Measurements from ENCODE around the gene TMEM163. TPM values are rescaled to one million over a fixed set of nuclear protein-coding genes. Genes with fewer than 3 reads are reported as not detected.

The TMEM163 gene
- total RNA-seq, 2 experiments from 2014 or later, result 0.51 TPM; not detected in 1

- BruUV-seq (replicated peaks), result no TSS peak
- Histone ChIP-seq H2AFZ (ENCODE audit: low read length) (no peak overlapping the region), H3K36me3 (ENCODE audit: insufficient read depth, low read length) (no peaks in the 10 kb centered on the region), H3K4me2 (ENCODE audit: low read length) (no peak overlapping the region), H3K27ac (ENCODE audit: low read depth, low read length, poor library complexity, severe bottlenecking) (no peak overlapping the region), H3K4me3 (ENCODE audit: low read depth, low read length, poor library complexity, severe bottlenecking) (no peak overlapping the region), H3K9me2 (ENCODE audit: insufficient read depth, low read length) (no peaks in the 10 kb centered on the region), H3K79me2 (ENCODE audit: insufficient read depth, low read depth, low read length) (no peaks in the 10 kb centered on the region), H4K20me1 (ENCODE audit: insufficient read depth, low read length) (no peaks in the 10 kb centered on the region), H3K9me3 (ENCODE audit: low read length) (no peaks in the 10 kb centered on the region), H3K4me1 (ENCODE audit: insufficient read depth, low read length, poor library complexity, severe bottlenecking) (no peaks in the 10 kb centered on the region)
- DNase-seq (ENCODE audit: low spot score), result no peak
- ChIA-PET POLR2A (no interaction called here), CTCF (ENCODE audit: unreplicated experiment) (no interaction called here)
- intact Hi-C loops (cut with micrococcal nuclease; ENCODE audit: unreplicated experiment), result no loop called here
- no peak for TF ChIP-seq EZH2phosphoT487 (IDR thresholded peaks at IDR 0.05; ENCODE audit: borderline replicate concordance, low read depth, low read length)
- TF ChIP-seq CTCF (conservative IDR thresholded peaks at IDR 0.05; ENCODE audit: low read length), result no peak
Observed at GRCh38 chr2:134603966-134604365, 114.8 kb downstream of the TMEM163 start.

GRCh38 chr2:134602666-134603065 is 116.1 kb downstream of the TMEM163 start:
- Histone ChIP-seq H3K4me3 (ENCODE audit: low read depth, low read length, poor library complexity, severe bottlenecking) (no peak overlapping the region), H3K79me2 (ENCODE audit: insufficient read depth, low read depth, low read length) (no peaks in the 10 kb centered on the region), H3K9me2 (ENCODE audit: insufficient read depth, low read length) (no peaks in the 10 kb centered on the region), H3K4me2 (ENCODE audit: low read length) (no peak overlapping the region), H3K27ac (ENCODE audit: low read depth, low read length, poor library complexity, severe bottlenecking) (no peak overlapping the region), H3K4me1 (ENCODE audit: insufficient read depth, low read length, poor library complexity, severe bottlenecking) (no peaks in the 10 kb centered on the region), H3K36me3 (ENCODE audit: insufficient read depth, low read length) (no peaks in the 10 kb centered on the region), H4K20me1 (ENCODE audit: insufficient read depth, low read length) (no peaks in the 10 kb centered on the region), H3K9me3 (ENCODE audit: low read length) (no peaks in the 10 kb centered on the region), H2AFZ (ENCODE audit: low read length) (no peak overlapping the region)
- no peak for DNase-seq (ENCODE audit: low spot score)
- ChIA-PET CTCF (ENCODE audit: unreplicated experiment) (no interaction called here), POLR2A (interaction anchor here (0.7 kb wide), 1 partner anchor 12 kb away, joined by 4 read pairs; no protein-coding TSS in a partner anchor)
- TF ChIP-seq EZH2phosphoT487 (IDR thresholded peaks at IDR 0.05; ENCODE audit: borderline replicate concordance, low read depth, low read length) (no peak), CTCF (conservative IDR thresholded peaks at IDR 0.05; ENCODE audit: low read length) (no peak)
- intact Hi-C loops (cut with micrococcal nuclease; ENCODE audit: unreplicated experiment), result no loop called here
- no TSS peak for BruUV-seq (replicated peaks)

- TF ChIP-seq EZH2phosphoT487 (IDR thresholded peaks at IDR 0.05; ENCODE audit: borderline replicate concordance, low read depth, low read length), result no peak
- no peak for TF ChIP-seq CTCF (conservative IDR thresholded peaks at IDR 0.05; ENCODE audit: low read length)
- Histone ChIP-seq H3K36me3 (ENCODE audit: insufficient read depth, low read length) (no peaks in the 10 kb centered on the region), H3K27ac (ENCODE audit: low read depth, low read length, poor library complexity, severe bottlenecking) (no peak overlapping the region), H3K4me2 (ENCODE audit: low read length) (no peak overlapping the region), H2AFZ (ENCODE audit: low read length) (no peak overlapping the region), H3K4me3 (ENCODE audit: low read depth, low read length, poor library complexity, severe bottlenecking) (no peak overlapping the region), H3K9me2 (ENCODE audit: insufficient read depth, low read length) (no peaks in the 10 kb centered on the region), H3K79me2 (ENCODE audit: insufficient read depth, low read depth, low read length) (no peaks in the 10 kb centered on the region), H4K20me1 (ENCODE audit: insufficient read depth, low read length) (no peaks in the 10 kb centered on the region), H3K9me3 (ENCODE audit: low read length) (no peaks in the 10 kb centered on the region), H3K4me1 (ENCODE audit: insufficient read depth, low read length, poor library complexity, severe bottlenecking) (no peaks in the 10 kb centered on the region)
- no TSS peak for BruUV-seq (replicated peaks)
- intact Hi-C loops (cut with micrococcal nuclease; ENCODE audit: unreplicated experiment), result no loop called here
- POLR2A ChIA-PET, result no interaction called here
- CTCF ChIA-PET (ENCODE audit: unreplicated experiment), result no interaction called here
- DNase-seq (ENCODE audit: low spot score), result no peak
Observed at GRCh38 chr2:134601264-134601663, 117.5 kb downstream of the TMEM163 start.

Data from OCI-LY7 (cell line).